ENCODE measurements around the gene OLA1.

OLA1 gene

DNA sequence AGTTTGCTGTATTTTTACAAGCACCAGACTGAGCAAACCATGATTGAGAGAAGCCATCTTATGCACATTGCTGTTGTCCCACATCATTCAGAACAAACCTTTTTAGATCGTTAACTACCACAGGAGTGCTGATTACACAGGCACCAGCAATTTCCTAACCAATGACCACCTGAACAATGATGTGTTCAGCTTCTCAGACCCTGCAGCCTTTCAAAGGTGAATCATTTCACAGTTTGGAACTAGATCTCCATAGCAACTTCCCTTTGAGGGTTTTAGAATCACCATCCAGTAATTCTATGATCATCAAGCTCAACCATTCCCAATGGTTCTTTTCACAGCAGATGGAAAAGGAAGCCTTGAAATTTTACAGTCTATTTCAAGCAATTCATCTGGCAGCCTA lies 71.4 kb downstream of the OLA1 start:
- DNase-seq = peak; percentile 23 to 75 (median 34)

DNA sequence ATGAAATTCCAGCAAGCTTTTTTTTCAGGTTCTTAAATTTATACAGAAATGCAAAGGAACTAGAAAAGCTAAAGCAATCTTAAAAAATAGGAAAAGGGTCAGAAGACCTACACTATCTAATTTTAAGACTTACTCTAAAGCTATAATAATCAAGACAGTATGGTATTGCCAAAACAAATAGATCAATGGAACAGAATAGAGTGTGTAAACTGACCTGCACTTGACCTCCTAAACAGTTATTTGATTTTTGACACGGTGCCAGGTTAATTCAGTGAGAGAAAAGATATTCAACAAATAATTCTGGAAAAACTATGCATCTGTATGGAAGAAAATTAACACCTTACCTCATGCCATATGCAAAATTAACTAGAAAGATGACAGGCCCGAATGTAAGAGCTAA lies 73.6 kb downstream of the OLA1 start:
- DNase-seq = no peak

DNA sequence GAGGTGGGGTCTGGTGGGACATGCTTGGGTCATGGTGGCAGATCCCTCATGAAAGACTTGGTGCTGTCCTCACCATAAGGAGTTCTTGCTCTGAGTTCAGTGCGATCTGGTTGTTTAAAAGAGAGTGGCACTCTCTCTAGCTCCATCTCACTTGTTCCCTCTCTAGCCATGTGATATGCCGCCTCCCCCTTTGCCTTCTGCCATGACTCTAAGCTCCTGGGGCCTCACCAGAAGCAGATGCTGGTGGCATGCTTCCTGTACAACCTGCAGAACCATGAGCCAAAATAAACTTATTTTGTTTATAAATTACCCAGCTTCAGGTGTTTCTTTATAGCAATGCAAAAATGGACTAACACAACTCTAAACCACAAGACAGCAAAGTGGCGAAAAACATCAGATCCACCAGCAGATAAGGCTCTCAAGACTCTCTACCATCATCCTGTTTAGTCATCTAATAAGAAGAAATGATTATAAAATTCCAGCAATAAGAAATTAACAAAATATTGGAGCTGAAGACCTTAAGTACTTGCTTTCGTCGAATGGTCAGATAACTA lies 75.5 kb downstream of the OLA1 start:
- no peak for DNase-seq

DNA sequence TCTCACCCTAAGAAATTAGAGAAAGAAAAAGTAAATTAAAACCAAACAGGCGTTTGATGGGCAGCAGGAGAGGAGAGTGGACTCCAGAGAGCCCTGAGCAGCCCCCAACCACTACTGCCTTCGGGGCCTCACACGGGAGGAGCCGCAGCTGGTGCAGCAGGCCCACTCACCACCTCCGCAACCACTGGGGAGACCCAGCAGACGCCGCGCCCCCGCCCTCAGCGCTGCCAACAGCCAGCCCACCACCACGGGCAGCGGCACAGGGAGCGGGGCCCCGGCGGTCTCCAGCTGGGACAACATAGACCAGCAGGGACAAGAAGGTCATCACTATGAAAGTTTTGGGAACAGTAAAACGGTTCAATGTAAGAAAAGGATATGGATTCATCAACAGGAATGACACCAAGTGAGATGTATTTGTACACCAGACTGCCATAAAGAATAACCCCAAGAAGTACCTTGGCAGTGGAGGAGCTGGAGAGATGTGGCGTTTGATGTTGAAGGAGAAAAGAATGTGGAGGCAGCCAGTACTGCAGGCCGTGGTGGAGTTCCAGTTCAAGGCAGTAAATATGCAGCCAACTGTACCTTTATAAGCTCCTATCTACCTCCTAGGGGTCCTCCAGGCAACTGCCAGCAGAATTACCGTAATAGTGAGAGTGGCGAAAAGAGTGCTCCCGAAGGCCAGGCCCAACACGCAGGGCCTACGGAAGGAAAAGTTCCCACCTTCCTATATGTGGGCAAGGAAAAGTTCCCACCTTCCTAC lies 76.5 kb downstream of the OLA1 start:
- no peak for DNase-seq

DNA sequence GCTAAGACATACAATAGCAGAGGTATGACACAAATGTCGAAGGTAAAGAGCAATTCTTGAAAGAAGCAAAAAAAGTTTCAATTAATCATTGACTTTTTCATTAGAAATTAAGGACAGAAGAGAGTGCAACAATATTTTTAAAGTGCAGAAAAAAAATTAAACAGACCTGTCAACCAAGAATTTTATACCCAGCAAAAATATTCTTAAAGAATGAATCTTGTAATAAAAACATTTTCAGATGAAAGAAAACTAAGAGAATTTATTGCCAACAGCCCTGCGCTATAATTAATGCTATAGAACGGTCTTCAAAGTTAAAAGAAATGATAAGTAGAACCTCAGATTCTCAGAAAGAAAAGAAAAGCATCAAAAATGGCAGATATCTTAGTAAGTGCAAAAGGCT lies 79.0 kb downstream of the OLA1 start:
- no peak for DNase-seq

DNA sequence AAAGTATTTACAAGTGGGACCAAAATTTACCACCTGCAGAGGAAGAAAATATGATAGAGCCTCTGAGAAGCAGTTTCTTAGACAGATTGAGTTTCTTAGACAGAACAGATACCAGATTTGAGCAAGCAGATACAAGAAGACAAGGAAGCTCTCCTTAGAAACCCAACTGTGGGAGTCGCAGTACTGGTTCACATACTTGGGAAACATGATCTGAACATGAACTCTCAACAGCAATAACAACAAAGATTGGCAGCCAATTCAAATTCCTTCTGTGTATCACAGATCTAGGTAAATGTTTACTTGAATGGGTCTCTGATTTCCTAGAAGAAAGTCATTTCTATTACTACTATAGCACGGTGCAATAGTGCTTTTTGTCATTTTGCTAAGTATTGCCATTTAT lies 82.1 kb downstream of the OLA1 start:
- no peak for DNase-seq

DNA sequence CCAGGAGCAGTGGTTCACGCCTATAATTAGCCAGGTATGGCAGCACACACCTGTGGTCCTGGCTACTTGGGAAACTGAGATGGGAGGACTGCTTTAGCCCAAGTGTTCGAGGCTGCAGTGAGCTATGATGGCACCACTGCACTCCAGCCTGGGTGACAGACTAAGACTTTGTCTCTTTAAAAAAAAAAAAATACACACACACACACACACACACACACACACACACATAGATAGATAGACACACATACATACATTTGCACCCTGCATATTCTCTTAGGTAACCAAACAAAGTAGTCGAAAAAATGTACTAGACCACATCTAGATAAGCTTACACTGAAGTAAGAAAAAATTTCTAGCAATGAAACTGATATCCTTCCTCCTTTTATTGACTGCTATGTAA lies 86.8 kb downstream of the OLA1 start:
- DNase-seq = no peak

DNA sequence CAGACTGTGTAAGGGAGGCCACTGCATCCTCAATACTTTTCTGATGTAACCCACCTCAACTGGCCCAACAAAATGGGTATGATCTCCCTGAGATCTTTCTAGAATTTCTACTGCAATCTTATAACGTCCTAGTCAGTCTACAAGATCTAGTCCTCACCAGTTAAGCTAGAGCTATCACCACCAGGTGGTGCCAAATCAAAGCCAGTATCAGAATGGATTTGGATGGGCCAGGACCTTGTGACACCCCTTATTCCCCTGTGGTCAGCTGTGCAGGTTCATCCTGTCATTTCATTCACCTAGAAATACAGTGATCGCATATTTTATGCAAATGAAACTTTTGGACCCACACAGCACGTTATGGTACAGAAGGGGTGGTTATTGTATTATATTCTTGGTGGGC lies 90.3 kb downstream of the OLA1 start:
- DNase-seq = peak in 2 of 3 experiments; percentile 5 to 31

DNA sequence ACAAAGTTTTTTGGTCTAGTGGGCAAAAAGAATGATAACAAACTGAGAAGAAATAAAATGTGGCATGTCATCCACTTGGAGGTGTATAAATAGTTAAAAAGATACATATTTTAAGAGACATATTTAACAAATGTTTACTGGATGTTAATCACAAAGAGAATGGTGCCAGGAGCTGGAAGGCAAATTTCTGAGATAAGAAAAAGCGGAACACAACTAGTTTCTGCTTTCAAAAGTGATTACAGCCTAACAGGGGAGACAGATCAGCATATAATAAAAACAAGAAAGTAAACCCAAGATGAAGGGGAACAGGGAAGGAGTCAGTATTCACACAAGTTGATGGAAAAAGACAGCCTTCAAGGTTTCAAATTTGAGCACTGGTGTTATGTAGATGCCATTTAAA lies 91.3 kb downstream of the OLA1 start:
- DNase-seq = no peak

DNA sequence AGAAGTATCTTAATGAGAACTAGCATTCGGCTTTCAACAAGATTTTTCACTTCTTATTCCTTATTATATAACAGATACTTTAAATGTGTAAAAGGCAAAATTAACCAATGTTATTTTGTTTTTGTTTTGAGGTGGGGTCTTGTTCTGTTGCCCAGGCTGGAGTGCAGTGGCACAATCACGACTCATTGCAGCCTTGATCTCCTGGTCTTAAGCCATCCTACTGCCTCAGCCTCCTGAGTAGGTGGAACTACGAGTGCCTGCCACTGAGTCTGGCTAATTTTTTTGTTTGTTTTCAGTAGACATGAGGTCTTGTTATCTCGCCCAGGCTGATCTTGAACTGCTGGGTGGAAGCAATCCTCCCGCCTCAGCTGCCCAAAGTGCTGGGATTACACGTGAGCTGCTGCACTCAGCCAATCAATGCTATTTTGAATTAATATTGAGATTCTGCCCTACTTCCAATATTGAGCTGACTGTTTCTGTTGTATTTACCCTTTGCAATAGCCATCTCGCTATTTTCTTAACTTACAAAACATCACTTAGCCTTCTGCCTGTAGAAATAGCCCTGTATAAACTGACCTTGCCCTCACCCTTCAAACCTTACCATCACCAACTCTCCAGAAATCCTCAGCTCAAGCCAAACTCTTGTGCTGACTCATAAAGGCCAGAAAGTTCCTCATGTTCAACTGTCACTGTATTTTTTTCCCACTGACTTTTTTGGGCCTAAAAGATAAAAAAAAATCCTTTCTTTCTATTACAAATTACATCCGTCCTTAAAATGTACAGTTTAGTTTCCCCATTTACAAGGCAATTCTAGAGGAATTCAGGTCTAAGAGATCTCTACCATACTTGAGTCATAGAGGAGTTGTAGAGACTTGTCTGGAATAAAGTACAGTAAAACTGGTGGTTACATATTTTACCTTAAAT lies 94.3 kb downstream of the OLA1 start:
- no peak for DNase-seq

DNA sequence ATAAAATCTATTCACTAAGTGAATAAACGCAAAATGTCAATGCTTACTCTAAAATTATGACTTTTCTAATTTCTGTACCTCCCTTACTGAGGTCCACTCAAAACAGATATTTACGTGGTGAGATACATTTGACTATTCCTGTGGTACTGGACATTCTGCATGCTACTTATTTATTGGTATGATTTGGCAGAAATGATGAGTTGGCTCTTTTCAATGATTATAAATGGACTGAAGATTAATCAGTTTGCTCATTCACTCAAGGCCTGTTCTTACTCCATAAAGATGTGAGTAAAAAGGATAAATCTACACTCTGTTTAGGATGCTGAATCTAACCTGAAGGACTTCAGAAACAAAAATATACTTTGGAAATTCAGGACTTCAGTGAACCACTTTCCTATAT lies 98.8 kb downstream of the OLA1 start:
- DNase-seq = no peak

DNA sequence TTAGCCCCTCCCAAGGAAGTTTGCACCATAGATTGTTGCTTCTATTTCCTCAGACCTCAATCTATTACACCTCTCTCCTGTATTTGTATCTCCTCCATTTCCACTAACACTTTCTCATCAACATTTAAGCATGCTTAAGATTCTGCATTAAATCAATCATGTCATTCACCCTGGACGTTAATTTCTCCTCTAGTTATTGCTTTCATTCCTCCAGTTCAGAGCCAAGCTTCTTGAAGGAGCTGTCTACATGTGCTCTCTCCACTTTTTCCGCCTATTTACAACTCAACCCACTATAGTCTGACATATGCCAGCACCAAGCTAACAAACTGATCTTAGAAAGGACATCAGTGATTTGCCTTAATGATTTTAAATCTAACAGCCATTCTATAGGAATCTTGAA lies 99.5 kb downstream of the OLA1 start:
- DNase-seq = no peak

DNA sequence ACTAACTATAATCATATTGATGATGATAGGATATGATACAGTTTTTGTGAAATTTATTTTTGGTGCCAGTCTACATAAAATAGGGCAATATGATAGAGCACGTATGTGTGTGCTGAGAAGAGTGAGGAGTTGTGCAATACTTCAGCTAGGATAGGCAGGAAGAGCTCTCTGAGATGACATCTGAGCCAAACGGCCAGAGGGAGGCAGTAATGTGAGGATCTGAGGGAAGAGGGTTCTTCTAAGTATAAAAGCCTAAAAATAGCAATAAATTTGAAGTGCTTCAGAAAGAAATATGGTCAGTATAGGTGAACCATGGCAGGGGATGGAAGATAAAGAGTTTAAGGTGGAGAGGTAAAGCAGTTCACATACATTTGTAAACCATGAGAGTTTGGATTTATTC lies 102.5 kb downstream of the OLA1 start:
- DNase-seq = no peak

DNA sequence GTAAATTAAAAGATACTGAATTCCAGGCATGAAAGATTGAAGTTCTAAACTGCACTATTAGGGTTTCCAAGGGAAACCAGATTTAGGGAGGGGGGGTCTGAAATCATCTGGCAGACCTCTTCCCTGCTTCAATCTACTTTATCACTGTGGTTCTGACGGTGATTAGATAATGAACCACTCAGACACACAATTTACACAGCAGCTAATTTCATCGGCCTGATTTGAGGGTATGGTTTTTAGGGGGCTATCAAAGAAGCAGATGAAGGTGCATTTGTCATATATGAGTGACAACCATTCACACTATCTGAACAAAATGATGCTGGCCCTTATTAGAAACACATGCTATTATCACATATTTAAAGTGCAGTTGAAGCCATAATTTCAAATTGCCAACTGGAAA lies 106.0 kb downstream of the OLA1 start:
- peak in 2 of 3 experiments; percentile 0 to 59 for DNase-seq

DNA sequence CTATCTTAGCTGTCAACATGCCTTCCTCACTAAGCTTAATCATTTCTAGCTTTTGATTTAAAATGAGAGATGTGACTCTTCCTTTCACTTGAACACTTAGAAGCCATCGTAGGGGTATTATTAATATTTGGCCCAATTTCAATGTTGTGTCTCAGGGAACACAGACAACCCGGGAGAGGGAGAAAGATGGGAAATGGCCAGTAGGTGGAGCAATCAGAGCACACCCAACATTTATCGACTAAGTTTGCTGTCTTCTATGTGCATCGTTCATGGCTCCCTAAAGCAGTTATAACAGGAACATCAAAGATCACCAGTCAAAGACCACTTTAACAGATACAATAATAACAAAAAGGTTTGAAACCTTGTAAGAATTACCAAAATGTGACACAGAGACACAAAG lies 110.2 kb downstream of the OLA1 start:
- DNase-seq = no peak

DNA sequence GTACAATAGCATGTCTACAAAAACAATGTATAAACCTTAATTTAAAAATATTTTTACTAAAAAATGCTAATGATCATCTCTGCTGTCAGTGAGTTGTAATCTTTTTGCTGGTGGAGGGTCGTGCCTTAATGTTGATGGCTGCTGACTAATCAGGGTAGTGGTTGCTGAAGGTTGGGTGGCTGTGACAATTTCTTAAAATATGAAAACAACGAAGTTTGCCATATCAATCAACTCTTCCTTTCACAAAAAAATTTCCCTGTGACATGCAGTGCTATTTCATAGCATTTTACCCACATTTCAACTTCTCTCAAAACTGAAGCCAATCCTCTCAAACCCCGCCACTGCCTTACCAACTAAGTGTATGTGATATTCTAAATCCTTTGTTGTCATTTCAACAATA lies 112.4 kb downstream of the OLA1 start:
- no peak for DNase-seq

DNA sequence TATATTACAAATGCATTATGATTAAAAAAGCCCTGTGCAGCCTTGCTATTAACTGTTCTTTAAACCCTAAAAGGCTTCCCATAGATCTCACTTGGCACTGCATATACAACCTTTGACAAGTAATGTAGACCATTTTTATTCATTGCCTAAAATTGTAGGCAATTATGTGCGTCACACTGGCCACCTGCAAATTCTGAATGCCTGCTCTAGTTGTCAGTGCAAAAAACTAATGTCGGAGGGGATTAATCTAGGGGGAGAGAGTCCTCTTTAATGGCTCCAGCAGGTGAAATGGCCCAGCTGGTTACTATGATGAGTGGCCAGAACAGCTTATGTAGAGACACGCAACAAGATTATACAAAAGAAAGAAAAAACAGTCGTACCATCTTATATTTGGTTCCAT lies 123.2 kb downstream of the OLA1 start:
- DNase-seq = peak in 2 of 3 experiments; percentile 35 to 87

DNA sequence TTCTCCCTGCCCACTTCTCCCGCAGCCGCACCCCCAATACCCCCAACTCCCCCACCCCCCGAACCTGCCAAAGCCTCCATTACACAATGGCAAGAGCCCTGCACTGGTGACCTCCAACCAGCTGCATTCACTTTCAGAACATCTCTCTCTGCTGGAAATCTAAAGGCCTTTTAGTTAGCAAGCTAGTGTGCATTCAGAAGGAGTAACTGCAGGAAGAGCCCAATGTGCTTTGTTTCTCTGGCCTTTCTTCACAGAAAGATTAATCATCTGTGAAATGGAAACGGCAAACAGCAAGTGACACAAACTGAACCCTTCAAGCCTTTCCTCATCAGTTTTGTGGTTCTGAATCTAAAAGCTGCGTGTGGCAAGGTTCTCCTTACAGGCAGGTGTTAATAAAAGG lies 124.2 kb downstream of the OLA1 start:
- DNase-seq = peak; percentile 9 to 68 (median 19)

DNA sequence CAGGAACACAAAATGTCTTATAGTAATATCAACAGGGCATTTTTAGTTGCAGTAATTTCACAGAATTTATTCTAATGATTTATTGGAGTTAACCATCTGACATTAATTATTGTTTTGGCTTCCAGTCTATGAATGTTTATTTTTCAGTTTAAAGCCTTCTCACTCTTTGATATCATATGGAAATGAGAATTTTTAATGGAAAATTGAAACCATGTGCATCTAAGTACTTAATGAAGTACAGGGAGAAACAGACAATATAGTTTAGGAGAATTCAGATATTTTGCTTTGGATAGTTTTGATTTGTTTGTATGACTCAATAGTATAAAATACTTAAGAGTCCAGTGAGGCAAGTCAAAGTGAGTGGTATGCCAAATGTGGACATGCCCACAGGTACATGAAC lies 126.1 kb downstream of the OLA1 start:
- peak in 1 of 3 experiments; percentile 77 for DNase-seq

DNA sequence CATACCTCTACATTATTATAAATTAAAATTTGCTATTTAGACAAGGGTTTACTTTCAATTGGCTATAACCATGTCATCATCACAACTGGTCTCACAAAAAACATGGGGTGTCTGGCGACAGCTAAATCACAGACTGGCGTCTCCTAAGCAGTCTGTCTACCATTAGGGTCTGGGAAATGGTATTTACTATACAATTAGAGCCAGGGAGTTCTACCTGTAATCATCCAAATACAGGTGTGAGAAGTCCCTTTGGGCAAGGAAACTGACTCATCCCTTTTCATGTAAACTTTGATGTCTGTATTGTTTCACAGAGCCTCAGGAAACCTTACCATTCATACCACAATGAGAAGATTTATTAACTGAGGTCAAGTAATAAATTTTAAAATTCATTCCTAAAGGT lies 126.7 kb downstream of the OLA1 start:
- peak in 2 of 3 experiments; percentile 41 to 85 for DNase-seq

DNA sequence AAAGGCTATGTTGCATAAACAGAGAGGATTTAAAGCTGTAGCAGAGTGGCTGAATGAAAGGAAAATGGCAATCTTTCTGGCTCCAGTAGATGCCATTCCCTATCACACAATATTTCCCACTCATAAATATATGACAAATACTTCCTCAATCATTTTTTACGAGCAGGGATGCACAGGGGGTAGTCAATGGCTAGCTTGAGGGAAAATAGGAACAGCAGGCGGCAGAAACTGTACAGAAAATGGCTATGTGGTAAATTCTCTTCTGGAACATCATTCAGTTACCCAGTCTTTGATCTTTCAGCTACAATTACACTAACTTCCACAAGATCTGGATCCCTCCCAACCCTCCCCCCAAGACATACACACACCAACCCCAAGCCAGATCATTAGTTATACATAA lies 127.2 kb downstream of the OLA1 start:
- peak in 2 of 3 experiments; percentile 52 to 85 for DNase-seq

DNA sequence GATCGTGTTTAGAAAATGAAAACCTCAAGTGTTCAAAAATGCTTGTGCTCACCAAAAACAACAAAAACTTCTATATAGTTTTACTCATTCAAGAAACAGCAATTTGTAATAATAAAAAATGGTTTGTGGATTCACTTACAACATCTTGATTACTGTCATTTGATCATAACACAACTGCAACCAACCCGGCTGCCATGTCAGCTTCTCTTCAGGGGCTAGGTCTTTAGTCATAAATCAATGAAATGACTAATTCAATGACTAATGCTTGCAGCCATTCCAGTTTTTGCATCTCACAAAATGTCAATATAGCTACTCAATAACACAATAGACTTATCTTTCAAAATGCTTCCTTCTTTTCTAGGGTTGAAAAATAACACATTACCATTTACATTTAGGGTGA lies 128.0 kb downstream of the OLA1 start:
- DNase-seq = peak in 2 of 3 experiments; percentile 5 to 66
